Hindlimb muscle (tissue), 1 donor: ENCODE results near the gene RRP7A. TPM values are rescaled to one million over a fixed set of nuclear protein-coding genes. Genes with fewer than 3 reads are reported as not detected.
"Not testable (repeated sequence)": the region's sequence is repeated elsewhere in the genome, so short reads cannot be mapped to it uniquely, and the experiment has no call there.

Experiments used
- DNase-seq: peaks from one replicate; pipeline ENCODE4 v3.0.0-alpha.2; 2013
- polyA plus RNA-seq: library from polyadenylated mRNA; unstranded; fragments of 120-200 nt; gene quantifications from one replicate; pipeline ENCODE4 v1.2.1, GENCODE V29; 2013; ENCODE audit not compliant: insufficient read length

Gene RRP7A, protein sequence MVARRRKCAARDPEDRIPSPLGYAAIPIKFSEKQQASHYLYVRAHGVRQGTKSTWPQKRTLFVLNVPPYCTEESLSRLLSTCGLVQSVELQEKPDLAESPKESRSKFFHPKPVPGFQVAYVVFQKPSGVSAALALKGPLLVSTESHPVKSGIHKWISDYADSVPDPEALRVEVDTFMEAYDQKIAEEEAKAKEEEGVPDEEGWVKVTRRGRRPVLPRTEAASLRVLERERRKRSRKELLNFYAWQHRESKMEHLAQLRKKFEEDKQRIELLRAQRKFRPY
- polyA plus RNA-seq: 30.7 TPM

DNA sequence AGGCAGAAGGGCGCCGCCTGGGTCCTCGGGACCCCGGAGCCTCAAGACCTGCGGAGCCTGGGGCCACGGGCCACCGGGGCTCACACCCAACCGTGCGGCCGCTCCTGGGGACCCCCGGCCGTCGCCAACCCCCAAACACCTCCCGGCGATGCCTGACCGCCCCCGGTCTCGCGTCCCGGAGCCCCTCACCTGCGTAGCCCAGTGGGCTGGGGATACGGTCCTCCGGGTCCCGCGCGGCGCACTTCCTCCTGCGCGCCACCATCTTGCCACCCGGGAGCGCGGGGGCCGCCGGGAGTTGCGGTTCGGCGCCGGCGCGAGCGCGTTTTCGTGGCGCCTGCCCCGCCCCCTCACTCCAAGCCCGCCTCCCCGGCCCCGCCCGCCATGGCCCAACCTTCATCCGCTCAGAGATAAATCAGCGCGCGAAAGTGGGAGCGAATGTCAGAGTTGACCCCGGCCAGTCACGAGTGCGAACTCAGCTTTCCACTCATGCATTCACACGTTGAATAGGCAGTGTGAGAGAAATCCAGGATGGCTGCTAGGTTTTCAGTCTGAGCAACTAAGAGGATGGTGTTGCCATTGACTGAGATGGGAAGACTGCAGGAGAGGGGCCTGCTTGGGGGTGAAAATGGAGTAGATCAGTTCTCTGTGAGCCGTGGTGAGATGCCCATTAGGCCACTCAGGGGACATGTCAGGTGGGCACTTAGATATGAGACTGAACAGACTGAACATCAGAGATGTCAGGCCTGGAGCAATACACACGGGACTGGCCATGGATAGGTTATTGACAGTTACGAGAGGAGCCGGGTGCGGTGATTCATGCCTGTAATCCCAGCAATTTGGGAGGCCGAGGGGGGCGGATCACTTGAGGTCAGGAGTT is at the start of gene RRP7A:
TSS of gene RRP7A (minus strand) at position 272 of the 877 bp plus-strand sequence. CDS start at position 262, 10 bp downstream.
- peak; percentile 86 for DNase-seq

DNA sequence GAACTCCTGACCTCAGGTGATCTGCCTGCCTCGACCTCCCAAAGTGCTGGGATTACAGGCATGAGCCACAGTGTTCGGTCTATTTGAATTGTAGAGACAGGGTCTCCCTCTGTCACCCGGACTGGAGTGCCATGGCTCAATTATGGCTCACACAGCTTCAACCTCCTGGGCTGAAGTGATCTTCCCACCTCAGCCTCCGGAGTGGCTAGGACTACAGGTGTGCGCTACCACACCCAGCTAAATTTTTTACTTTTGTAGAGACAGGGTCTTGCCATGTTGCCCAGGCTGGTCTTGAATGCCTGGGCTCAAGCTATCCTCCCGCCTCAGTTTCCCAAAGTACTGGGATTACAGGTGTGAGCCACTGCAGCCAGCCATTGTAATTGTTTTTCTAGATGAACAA is 48.4 kb upstream of the RRP7A start:
- DNase-seq: not testable (repeated sequence)

DNA sequence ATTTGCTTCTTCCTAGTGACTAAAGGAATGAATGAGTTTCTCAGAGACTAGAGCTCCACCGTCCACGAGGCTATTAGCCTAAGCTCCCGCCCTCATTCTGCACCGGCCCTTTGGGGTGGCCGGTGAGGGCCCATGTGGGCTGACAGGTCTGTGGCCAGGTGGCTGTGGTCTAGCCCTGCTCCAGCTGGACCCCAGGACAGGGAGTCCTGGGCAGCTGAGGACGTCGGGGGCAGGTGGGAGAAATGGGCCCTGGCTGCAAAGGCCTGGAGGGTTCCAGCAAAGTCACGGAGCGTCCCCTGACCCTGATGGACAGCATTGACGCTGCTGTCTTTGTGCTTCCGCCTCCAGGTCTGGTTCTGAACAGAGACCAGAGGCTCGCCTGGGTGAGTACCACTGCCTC is 46.4 kb upstream of the RRP7A start:
- DNase-seq: no peak

DNA sequence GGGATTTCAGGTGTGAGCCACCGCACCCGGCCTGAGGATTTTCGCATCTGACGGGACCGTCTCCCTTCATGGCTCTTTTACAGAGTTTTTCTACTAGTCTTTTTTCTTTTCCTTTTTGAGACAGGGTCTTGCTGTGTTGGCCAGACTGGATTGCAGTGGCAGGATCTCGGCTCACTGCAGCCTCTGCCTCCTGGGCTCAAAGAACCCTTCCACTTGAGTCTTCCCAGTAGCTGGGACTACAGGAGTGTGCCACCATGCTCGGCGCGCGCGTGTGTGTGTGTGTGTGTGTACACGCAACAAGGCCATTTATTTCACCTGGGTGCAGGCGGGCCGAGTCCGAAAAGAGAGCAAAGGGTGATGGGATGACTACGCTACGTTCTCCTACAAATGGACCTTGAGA is 45.1 kb upstream of the RRP7A start:
- DNase-seq: no peak

DNA sequence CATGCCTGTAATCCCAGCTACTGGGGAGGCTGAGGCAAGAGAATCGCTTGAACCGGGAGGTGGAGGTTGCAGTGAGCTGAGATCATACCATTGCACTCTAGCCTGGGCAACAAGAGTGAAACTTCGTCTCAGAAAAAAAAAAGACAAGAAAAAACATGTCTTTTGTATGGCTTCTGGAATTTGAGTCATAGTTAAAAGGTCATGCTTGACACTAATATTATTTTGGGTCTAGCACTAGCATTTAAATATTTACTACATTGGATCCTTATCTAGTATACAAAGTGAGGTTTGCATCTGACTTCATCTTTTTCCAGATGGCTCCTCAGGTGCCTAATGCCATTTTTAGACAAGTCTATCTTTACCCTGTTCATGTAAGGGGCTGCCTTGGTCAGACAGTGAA is 44.3 kb upstream of the RRP7A start:
- DNase-seq: not testable (repeated sequence)

DNA sequence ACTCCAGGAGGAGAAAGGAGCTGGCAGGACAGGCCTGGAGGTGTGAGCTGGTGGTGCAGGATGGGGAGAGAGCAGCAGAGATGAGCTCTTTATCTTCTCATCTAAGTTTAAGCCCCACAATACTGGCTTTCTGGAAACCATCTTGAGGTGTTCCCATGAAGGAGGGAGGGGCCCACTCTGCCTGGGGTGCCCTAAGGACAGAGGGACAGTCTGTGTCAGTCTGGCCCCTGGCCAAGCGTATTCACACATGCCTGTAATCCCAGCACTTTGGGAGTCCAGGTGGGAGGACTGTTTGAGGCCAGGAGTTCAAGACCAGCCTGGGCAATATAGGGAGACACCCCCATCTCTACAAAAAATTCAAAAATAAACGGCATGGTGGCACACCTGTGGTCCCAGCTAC is 43.1 kb upstream of the RRP7A start:
- no peak for DNase-seq

DNA sequence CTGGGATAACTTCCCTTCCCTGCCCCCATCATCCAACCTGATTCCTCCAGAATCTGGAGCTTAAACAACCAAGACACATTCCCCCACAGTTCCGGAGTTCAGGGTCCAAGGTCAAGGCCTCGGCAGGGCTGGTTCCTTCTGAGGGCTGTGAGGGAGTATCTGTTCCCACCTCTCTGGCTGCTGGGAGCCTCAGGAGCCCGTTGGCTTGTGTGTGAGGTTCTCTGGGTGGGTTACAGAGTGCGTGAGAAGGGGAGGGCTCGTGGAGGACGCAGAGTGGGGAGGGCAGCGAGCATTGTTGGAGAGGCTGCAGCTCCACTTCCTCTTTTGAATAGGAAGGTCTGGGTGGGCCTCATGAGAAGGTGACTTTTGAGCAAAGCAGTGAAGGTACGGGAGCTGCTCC is 42.7 kb upstream of the RRP7A start:
- no peak for DNase-seq

DNA sequence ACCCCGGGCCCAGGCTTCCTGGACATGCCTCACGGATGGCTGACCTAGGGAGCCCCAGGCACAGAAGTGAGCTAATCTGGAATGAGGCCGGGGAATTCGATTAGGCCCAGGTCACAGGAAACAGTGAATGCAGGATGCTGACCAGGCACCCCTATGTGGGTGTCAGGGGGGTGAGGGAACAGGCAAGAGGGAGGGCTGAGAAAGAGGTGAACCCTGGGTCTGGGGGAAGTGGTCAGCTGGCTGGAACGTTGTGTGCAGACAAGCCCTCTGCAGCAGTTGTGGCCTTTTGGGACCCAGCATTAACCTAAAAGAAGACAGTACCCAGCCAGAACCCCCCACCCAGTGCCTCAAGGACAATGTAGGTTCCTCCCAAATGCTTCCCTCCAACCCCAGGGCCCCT is 42.3 kb upstream of the RRP7A start:
- DNase-seq: no peak

DNA sequence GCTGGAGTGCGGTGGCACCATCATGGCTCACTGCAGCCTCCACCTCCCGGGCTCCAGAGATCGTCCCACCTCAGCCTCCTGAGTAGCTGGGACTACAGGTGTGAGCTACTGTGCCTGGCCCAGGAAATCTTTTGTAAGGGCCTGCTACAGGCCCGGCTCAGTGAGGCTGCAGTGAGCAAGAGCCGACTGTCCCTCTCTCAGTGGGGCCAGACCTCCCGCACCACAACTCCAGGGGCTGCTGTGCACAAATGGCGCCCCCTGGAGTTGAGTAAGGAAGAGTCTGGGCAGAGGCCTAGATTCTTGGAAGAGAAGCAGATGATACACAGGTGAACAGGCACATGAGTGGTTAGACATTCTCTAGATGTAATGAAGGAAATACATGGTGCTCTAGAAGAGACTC is 41.2 kb upstream of the RRP7A start:
- no peak for DNase-seq

DNA sequence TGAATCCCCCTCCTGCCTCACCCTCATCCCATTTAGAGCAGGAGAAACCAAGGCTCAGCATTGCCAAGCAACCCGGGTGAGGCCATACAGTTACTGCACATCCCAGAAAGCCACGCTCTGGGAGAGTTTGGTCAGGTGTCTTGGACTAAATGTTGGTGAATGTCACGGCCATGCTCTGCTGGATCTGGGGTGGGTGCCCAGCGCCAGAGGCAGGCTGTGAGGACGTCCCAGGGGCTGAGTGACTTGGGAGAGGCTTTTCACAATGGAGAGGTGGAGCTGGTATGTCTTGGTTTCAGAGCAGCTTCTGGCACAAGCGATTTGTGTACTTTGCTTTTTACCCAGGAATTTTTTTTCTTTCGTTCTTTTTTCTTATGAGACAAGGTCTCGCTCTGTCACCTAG is 40.8 kb upstream of the RRP7A start:
- no peak for DNase-seq

DNA sequence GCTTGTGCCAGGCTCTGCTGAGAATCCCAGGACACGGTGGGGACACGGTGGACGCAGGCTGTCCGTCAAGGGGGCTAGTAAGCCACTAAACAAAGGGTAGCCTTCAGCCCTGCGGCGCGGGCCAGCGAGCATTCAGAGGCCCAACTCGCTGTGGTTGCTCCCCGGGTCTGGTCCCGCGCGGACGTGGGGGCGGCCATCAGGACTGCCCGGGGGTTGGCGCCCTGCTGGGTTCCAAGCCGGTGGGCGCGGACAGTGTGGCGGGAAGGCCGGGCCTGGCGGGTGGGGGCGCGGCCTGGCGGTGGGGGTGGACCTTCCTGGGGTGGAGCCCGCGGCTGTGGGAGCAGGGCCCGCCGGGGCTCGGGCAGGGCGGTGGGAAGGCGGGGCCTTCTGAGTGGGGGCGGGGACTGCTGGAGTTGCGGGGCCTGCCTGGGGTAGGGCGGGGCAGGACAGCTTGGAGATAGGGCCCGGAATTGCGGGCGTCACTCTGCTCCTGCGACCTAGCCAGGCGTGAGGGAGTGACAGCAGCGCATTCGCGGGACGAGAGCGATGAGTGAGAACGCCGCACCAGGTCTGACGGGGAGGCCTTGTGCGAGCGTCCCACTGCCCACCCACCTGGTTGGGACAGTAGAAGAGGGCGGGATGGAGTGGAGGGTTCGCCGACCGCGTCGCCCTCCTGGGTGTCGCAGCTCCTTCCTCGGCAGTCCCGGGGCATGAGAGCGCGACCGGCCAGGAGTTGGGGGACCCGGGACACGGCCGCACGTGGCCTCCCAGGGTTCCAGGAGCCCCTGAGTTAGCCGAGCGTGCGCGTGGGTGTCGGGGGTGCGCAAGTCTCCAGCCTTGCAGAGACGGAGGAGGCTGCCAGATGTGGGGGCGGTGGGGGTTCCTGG is 34.1 kb upstream of the RRP7A start, which contains the start of gene SERHL2:
TSS of gene SERHL2 (plus strand) at position 482 of the 887 bp plus-strand sequence. CDS start at position 547, 65 bp downstream.
- peak; percentile 91 for DNase-seq

DNA sequence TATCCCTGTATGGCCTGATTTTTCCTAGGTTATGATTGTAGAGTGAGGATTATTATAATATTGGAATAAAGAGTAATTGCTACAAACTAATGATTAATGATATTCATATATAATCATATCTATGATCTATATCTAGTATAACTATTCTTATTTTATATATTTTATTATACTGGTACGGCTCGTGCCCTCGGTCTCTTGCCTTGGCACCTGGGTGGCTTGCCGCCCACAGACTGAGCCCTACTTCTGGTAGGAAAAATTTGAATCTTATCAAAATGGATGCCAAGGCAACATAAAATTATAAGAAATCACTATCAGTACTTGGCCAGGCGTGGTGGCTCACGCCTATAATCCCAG is 32.7 kb upstream of the RRP7A start:
- DNase-seq: not testable (repeated sequence)

DNA sequence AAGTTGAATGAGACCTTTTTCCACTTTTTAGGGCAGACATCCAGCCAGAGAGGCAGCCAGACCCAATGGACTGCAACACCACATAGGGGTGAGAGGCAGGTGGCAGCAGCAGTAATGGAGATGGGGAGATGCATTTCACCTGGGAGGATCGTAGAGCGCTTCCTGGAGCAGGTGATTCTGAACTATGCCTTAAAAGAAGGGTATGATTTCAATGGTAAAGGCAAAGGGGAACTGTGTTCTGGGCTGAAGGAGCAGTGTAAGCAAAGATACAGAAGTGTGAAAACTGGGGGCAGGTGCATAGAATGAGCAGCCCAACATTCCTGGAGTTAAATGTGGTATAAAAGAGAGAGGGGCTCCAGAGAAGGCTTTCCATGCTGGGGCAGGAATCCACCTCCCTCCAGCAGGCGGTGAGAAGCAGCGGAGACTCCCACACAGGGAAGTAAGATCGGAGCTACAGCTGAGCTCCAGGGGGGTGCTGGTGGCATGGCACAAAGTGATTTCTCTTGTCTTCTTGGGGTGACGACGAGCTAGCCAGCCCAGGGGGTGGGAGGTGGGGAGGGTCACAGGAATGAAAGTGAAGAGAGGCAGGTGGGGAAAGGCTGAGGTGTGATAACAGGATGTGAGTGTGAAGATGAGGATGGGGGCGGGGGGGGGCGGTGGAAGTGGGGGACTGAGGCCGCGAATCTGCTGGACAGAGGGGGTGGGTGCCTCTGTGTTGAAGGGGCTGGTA is 29.9 kb upstream of the RRP7A start:
- DNase-seq: no peak

DNA sequence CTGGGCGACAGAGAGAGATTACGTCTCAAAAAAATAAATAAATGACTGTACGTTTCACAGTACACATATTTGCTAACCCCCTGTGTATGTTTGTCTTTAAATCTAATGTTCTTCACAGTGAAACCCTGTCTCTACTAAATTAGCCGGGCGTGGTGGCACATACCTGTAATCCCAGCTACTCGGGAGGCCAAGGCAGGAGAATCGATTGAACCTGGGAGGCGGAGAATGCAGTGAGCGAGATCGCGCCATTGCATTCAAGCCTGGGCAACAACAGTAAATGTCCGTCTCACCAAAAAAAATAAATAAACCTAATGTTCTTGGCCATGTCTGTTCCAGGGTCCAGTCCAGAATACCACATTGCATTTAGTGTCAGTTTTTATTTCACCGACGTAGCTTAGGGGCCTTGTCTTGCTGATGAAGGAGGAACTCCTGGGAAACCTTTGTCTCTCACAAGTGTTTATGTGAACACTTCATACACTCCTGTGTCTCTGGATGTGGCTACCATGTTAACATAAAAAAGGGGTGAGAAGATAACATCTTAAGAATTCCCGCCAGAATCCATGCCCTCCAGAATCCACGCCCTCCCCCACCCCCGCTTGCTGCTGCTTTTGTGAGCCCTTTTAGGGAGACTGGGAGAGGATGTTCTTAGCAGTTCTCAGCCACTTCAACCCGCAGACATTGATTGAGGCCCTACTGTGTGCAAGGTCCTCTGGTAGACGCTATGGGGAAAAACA is 29.2 kb upstream of the RRP7A start:
- DNase-seq: no peak

DNA sequence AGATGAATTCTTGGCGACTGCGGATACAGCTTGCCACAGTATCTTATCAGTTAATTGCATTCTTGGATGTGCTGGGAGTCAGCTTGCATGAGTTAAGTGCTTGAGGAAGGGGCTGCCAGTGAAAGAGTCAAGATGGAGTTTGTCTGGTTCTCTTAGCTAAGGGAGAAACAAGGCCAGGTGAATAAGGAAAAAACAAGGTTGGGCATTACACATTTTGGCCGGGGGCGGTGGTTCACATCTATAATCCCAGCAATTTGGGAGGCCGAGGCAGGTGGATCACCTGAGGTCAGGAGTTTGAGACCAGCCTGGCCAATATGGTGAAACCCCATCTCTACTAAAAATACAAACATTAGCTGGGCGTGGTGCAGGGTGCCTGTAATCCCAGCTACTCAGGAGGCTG is 28.5 kb upstream of the RRP7A start:
- DNase-seq: not testable (repeated sequence)

DNA sequence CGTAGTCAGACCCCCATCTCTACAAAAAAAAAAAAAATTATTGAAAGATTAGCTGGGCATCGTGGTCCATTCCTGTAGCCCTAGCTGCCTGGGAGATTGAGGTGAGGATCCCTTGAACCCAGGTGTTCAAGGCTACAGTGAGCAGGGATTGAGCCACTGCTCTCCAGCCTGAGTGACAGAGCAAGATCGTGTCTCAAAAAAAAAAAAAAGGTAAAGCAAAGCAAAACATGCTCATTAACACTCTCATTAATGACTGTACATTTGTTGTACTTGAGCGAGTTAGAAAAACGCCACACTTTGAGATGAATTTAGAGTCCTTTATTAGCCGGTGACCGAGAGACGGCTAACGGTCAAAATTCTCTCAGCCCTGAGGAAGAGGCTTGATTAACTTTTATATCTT is 28.0 kb upstream of the RRP7A start:
- no peak for DNase-seq

DNA sequence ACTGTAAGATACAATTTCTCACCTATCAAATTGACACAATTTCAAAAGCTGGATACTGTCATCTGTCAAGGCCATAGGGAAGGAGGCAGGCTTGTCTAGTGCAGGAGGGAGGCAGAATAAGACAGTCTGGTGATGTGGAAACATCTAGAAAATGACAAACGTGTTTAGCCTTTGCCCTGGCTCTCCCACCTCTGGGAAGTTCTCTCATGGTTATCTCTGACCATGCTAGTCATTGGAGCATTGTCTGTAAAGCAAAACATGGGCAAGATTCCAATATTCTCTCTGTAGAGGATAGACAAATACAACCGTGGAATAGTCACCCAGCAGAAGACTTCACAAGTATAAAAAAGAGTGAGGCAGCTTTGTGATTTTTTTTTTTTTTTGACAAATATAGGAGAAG is 25.1 kb upstream of the RRP7A start:
- no peak for DNase-seq

DNA sequence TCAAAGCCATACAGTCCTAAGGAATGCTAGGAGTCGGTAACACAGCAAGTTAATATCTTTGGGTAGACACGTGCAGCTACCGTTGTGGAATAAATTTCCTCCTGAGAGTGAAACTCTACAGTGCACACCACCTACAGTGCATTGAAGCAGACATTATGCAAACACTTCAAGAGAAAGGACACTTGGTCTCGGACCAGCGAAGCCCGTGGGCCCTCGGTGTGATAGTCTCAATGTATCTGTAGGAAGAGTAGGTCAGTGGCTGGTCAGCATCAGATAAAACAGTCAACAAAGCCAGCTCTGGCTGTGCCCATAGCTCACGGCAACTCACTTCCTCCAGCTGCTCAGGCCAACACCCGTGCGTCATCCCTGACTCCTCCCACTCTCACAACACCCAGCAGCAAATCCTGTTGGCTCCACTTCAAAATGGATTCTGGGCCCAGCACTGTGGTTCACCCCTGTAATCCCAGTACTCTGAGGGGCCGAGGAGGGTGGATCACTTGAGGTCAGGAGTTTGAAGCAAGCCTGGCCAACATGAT is 19.7 kb upstream of the RRP7A start:
- not testable (repeated sequence) for DNase-seq

DNA sequence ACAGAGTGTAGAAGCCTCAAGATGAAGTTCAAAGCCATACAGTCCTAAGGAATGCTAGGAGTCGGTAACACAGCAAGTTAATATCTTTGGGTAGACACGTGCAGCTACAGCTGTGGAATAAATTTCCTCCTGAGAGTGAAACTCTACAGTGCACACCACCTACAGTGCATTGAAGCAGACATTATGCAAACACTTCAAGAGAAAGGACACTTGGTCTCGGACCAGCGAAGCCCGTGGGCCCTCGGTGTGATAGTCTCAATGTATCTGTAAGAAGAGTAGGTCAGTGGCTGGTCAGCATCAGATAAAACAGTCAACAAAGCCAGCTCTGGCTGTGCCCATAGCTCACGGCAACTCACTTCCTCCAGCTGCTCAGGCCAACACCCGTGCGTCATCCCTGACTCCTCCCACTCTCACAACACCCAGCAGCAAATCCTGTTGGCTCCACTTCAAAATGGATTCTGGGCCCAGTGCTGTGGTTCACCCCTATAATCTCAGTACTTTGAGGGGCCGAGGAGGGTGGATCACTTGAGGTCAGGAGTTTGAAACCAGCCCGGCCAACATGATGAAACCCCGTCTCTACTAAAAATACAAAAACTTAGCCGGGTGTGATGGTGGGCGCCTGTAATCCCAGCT is 17.7 kb upstream of the RRP7A start:
- not testable (repeated sequence) for DNase-seq

DNA sequence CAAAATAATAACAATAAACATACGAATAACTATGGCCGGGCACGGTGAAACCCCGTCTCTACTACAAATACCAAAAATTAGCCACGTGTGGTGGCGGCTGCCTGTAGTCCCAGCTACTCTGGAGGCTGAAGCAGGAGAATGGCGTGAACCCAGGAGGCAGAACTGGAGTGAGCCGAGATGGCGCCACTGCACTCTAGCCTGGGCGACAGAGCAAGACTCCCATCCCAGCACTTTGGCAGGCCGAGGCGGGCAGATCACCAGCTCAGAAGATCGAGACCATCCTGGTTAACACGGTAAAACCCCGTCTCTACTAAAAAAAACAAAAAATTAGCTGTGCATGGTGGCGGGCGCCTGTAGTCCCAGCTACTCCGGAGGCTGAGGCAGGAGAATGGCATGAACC is 17.0 kb upstream of the RRP7A start:
- DNase-seq: not testable (repeated sequence)

DNA sequence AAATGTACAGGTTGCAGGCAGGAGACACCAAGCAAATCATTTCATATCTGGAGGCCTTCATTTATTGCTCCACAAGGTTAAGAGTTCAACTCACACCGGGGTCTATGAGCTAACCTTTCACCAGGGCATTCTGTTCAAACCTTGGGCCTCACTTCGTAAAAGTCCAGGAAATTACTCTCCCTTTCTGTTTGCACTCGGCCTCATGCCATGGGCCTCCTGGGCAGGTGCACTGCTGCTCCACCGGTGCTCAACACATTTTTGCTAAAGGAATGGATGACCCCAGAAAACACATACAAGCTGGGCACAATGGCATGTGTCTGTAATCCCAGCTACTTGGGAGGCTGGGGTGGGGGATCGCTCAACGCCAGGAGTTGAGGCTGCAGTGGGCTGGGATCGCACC is 16.6 kb upstream of the RRP7A start:
- DNase-seq: no peak
